GM12878 (cell line): ENCODE results near the gene ACOT7. TPM values are rescaled to one million over a fixed set of nuclear protein-coding genes. Genes with fewer than 3 reads are reported as not detected.
A peak's percentile ranks its signal among the peaks of the same experiment; 100 is the strongest.

Experiments
- BCL11A ChIP-seq: IDR thresholded peaks from 2 replicates; pipeline ENCODE4 v1.6.1; 2011; ENCODE audit warnings: low read depth, low read length
- CHD4 ChIP-seq: fragments of 200-600 bp; sonication (generic); IDR thresholded peaks from 2 replicates; pipeline ENCODE4 v1.6.1; 2016; ENCODE audit warnings: mild to moderate bottlenecking
- FOXK2 ChIP-seq: fragments of 450-650 bp; IDR thresholded peaks from 2 replicates; pipeline ENCODE4 v1.6.1; 2017; ENCODE audit warnings: mild to moderate bottlenecking, moderate library complexity
- HCFC1 ChIP-seq: fragments of 150-350 bp; IDR thresholded peaks from 2 replicates; pipeline ENCODE4 v1.6.1; 2014; ENCODE audit warnings: low read length
- HDGF ChIP-seq: fragments of 450-650 bp; IDR thresholded peaks from 2 replicates; pipeline ENCODE4 v1.6.1; 2016; ENCODE audit warnings: antibody characterized with exemption
- IKZF1 ChIP-seq: fragments of 450-650 bp; conservative IDR thresholded peaks from 2 replicates; pipeline ENCODE4 v1.6.1; 2017; ENCODE audit warnings: antibody characterized with exemption, mild to moderate bottlenecking
- KDM1A ChIP-seq: fragments of 200-600 bp; sonication (generic); IDR thresholded peaks from 2 replicates; pipeline ENCODE4 v1.6.1; 2016; ENCODE audit warnings: borderline replicate concordance
- SIN3A ChIP-seq: IDR thresholded peaks from 2 replicates; pipeline ENCODE4 v1.6.1; 2012; ENCODE audit warnings: low read depth, low read length, improper control_type of control experiment
- WRNIP1 ChIP-seq: IDR thresholded peaks from 2 replicates; pipeline ENCODE4 v1.6.1; 2011; ENCODE audit warnings: low read depth, low read length, improper control_type of control experiment, borderline replicate concordance
- polyA plus RNA-seq, 11 experiments: library from polyadenylated mRNA; depleted of rRNA in 4 of 11; unstranded in 6 of 11; stranded (reverse) in 5 of 11; fragments of >200 nt; fragmentation: Nextera tagmentation in 4 of 11; fragmentation: Illumina TruSeq in 1 of 11; extraction: Ambion mirVana in 4 of 11; extraction: Trizol in 1 of 11; gene quantifications; 1 replicate in 1 of 11; 2 replicates in 10 of 11; pipeline versions ENCODE4 v1.2.1 to v1.2.3, GENCODE V29; 2011 to 2016; ENCODE audit warnings: inconsistent platforms in 2 of 11, missing spikeins in 2 of 11, low read depth in 1 of 11
- total RNA-seq, 4 experiments: library from RNA; depleted of rRNA in 3 of 4; stranded (reverse); fragments of >200 nt in 3 of 4; fragmentation: Illumina TruSeq in 1 of 4; extraction: Trizol in 1 of 4; gene quantifications; 2 replicates each; pipeline versions ENCODE4 v1.2.1 to v1.2.3, GENCODE V29; 2013 to 2021
- TF ChIP-seq, protein P1 (sequence below): IDR thresholded peaks from 2 replicates; pipeline ENCODE4 v1.6.1; 2012; ENCODE audit warnings: low read depth, low read length, improper control_type of control experiment
- TF ChIP-seq, protein P2 (sequence below): fragments of 450-650 bp; IDR thresholded peaks from 2 replicates; pipeline ENCODE4 v1.6.1; 2018; ENCODE audit warnings: mild to moderate bottlenecking, low read depth, moderate library complexity; ENCODE audit not compliant: partially characterized antibody

The ACOT7 gene
- total and polyA plus RNA-seq, 10 of the 15 experiments (the other 5 are each of a cell fraction or from before 2014, with no cell fraction given) = 8.9 to 206 (median 61.2) TPM

GRCh38 chr1:6260961-6261614, 132.5 kb downstream of the ACOT7 start, which contains the start of gene GPR153 (continued):
- TF ChIP-seq, protein P1, sequence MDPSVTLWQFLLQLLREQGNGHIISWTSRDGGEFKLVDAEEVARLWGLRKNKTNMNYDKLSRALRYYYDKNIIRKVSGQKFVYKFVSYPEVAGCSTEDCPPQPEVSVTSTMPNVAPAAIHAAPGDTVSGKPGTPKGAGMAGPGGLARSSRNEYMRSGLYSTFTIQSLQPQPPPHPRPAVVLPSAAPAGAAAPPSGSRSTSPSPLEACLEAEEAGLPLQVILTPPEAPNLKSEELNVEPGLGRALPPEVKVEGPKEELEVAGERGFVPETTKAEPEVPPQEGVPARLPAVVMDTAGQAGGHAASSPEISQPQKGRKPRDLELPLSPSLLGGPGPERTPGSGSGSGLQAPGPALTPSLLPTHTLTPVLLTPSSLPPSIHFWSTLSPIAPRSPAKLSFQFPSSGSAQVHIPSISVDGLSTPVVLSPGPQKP = no peak
- TF ChIP-seq KDM1A = no peak
- no peak for TF ChIP-seq SIN3A
- no peak for TF ChIP-seq FOXK2
- peak; percentile 56; the same call in 1 of the 2 replicates for TF ChIP-seq IKZF1
- TF ChIP-seq WRNIP1 = no peak
- TF ChIP-seq BCL11A = no peak
- no peak for TF ChIP-seq HDGF
- TF ChIP-seq CHD4 = no peak
- TF ChIP-seq, protein P2, sequence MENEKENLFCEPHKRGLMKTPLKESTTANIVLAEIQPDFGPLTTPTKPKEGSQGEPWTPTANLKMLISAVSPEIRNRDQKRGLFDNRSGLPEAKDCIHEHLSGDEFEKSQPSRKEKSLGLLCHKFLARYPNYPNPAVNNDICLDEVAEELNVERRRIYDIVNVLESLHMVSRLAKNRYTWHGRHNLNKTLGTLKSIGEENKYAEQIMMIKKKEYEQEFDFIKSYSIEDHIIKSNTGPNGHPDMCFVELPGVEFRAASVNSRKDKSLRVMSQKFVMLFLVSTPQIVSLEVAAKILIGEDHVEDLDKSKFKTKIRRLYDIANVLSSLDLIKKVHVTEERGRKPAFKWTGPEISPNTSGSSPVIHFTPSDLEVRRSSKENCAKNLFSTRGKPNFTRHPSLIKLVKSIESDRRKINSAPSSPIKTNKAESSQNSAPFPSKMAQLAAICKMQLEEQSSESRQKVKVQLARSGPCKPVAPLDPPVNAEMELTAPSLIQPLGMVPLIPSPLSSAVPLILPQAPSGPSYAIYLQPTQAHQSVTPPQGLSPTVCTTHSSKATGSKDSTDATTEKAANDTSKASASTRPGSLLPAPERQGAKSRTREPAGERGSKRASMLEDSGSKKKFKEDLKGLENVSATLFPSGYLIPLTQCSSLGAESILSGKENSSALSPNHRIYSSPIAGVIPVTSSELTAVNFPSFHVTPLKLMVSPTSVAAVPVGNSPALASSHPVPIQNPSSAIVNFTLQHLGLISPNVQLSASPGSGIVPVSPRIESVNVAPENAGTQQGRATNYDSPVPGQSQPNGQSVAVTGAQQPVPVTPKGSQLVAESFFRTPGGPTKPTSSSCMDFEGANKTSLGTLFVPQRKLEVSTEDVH = no peak
- TF ChIP-seq HCFC1 = no peak
